Mesenchymal stem cell (in vitro differentiated cells and primary cell): ENCODE data around the gene PIGV.

Experiments
- DNase-seq: peaks from one replicate; pipeline ENCODE4 v3.0.0-alpha.2; 2013
- H2AFZ ChIP-seq: one replicate; pipeline ENCODE4 v1.6.1; 2013; ENCODE audit warnings: low read depth, mild to moderate bottlenecking, control low read depth, inconsistent platforms, low read length, moderate library complexity
- H2AK5ac ChIP-seq: 2 replicates; pipeline ENCODE4 v1.6.1; 2013; ENCODE audit warnings: low read length, moderate library complexity, mild to moderate bottlenecking, inconsistent platforms; ENCODE audit not compliant: severe bottlenecking
- H2BK120ac ChIP-seq: one replicate; pipeline ENCODE4 v1.6.1; 2013; ENCODE audit warnings: low read depth, mild to moderate bottlenecking, inconsistent platforms, low read length, moderate library complexity
- H2BK12ac ChIP-seq, 2 experiments: one replicate each; pipeline ENCODE4 v1.6.1; 2013; ENCODE audit warnings: inconsistent platforms in 2 of 2, low read length in 2 of 2, mild to moderate bottlenecking in 2 of 2, moderate library complexity in 2 of 2, control low read depth in 1 of 2
- H2BK15ac ChIP-seq: one replicate; pipeline ENCODE4 v1.6.1; 2013; ENCODE audit warnings: mild to moderate bottlenecking, low read depth, inconsistent platforms; ENCODE audit not compliant: poor library complexity, severe bottlenecking
- H2BK5ac ChIP-seq: 2 replicates; pipeline ENCODE4 v1.6.1; 2013; ENCODE audit warnings: low read depth, mild to moderate bottlenecking, low read length, control low read depth, inconsistent platforms; ENCODE audit not compliant: poor library complexity, severe bottlenecking
- H3K14ac ChIP-seq, 2 experiments: one replicate each; pipeline ENCODE4 v1.6.1; 2013; ENCODE audit warnings: inconsistent platforms in 2 of 2, low read length in 2 of 2, control low read depth in 1 of 2, mild to moderate bottlenecking in 1 of 2, moderate library complexity in 1 of 2
- H3K18ac ChIP-seq, 2 experiments: one replicate each; pipeline ENCODE4 v1.6.1; 2013; ENCODE audit warnings: inconsistent platforms in 2 of 2, low read length in 2 of 2, control low read depth in 1 of 2, low read depth in 1 of 2, mild to moderate bottlenecking in 1 of 2
- H3K23ac ChIP-seq, 2 experiments: one replicate each; pipeline ENCODE4 v1.6.1; 2013; ENCODE audit warnings: inconsistent platforms in 2 of 2, low read length in 2 of 2, mild to moderate bottlenecking in 2 of 2, moderate library complexity in 2 of 2, control low read depth in 1 of 2
- H3K27ac ChIP-seq: 2 replicates; pipeline ENCODE4 v1.5.1; 2013; ENCODE audit warnings: mild to moderate bottlenecking, moderate library complexity, low read length, control low read depth, inconsistent platforms; ENCODE audit not compliant: poor library complexity, severe bottlenecking
- H3K27me3 ChIP-seq, 2 experiments: 2 replicates each; pipeline versions ENCODE4 v1.6.1 to v1.7.0; 2013; ENCODE audit warnings: low read length in 2 of 2, mild to moderate bottlenecking in 2 of 2, moderate library complexity in 2 of 2, control low read depth in 1 of 2, inconsistent platforms in 1 of 2; ENCODE audit not compliant: control insufficient read depth in 1 of 2, insufficient read depth in 1 of 2
- H3K36me3 ChIP-seq, 2 experiments: 2 replicates each; pipeline versions ENCODE4 v1.6.1 to v1.7.0; 2013; ENCODE audit warnings: low read length in 2 of 2, control low read depth in 1 of 2, inconsistent platforms in 1 of 2, low read depth in 1 of 2, mild to moderate bottlenecking in 1 of 2; ENCODE audit not compliant: insufficient read depth in 2 of 2, control insufficient read depth in 1 of 2
- H3K4ac ChIP-seq, 2 experiments: one replicate each; pipeline ENCODE4 v1.6.1; 2013; ENCODE audit warnings: inconsistent platforms in 2 of 2, low read length in 2 of 2, mild to moderate bottlenecking in 2 of 2, moderate library complexity in 2 of 2, control low read depth in 1 of 2, low read depth in 1 of 2
- H3K4me1 ChIP-seq: 2 replicates; pipeline ENCODE4 v1.6.1; 2013; ENCODE audit warnings: low read depth, low read length, control low read depth; ENCODE audit not compliant: control insufficient read depth, insufficient read depth
- H3K4me2 ChIP-seq: 2 replicates; pipeline ENCODE4 v1.6.1; 2013; ENCODE audit warnings: low read length, mild to moderate bottlenecking, inconsistent platforms; ENCODE audit not compliant: poor library complexity, severe bottlenecking
- H3K4me3 ChIP-seq, 2 experiments: 2 replicates each; pipeline versions ENCODE4 v1.5.1 to v1.7.0; 2013; ENCODE audit warnings: low read length in 2 of 2, mild to moderate bottlenecking in 2 of 2, control low read depth in 1 of 2, low read depth in 1 of 2; ENCODE audit not compliant: insufficient read depth in 1 of 2
- H3K79me1 ChIP-seq: replicated peaks from 2 replicates; pipeline ENCODE4 v1.6.1; 2013; ENCODE audit warnings: mild to moderate bottlenecking, control low read depth, low read length, inconsistent platforms; ENCODE audit not compliant: poor library complexity, severe bottlenecking
- H3K9ac ChIP-seq: 2 replicates; pipeline ENCODE4 v1.7.0; 2013; ENCODE audit warnings: mild to moderate bottlenecking, low read length, moderate library complexity
- H3K9me3 ChIP-seq: 2 replicates; pipeline ENCODE4 v1.7.0; 2013; ENCODE audit warnings: mild to moderate bottlenecking, low read length; ENCODE audit not compliant: control insufficient read depth
- H4K8ac ChIP-seq: one replicate; pipeline ENCODE4 v1.6.1; 2013; ENCODE audit warnings: inconsistent platforms, mild to moderate bottlenecking, low read length, moderate library complexity
- H4K91ac ChIP-seq: one replicate; pipeline ENCODE4 v1.6.1; 2013; ENCODE audit warnings: mild to moderate bottlenecking, low read length, inconsistent platforms
- WGBS: methylation state at CpG from one replicate; pipeline ENCODE4 v1.1.7; 2013; ENCODE audit warnings: mixed read lengths; 5-methylcytosine and 5-hydroxymethylcytosine counted together

PIGV gene

DNA sequence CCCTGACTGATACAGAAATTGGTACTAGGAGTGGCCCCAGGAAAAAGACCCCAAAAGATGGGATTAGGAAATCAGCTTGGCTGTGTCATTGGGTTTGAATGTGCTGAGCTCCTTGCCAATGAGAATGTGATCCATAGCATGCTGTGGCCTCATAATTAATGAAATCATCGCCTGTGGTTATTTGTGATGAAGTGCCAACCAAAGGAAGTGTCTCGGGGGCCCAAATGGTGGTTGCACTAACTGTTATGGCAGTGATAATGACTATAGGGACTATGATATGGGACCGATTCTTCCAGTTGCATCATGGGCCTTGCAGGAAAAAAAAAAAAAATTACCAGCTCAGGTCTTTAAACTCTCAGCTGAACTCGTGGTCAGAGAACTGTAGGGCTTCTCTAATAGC, 23.3 kb downstream of the PIGV start:
- no peak overlapping the region for H2BK120ac ChIP-seq
- H2AFZ ChIP-seq, result no peak overlapping the region
- H3K4ac ChIP-seq, result no peak overlapping the region
- no peak overlapping the region for H2AK5ac ChIP-seq
- no peaks in the 10 kb centered on the region for H3K4me1 ChIP-seq
- no peak overlapping the region for H2BK5ac ChIP-seq
- H4K91ac ChIP-seq, result no peak overlapping the region
- H3K23ac ChIP-seq, result no peak overlapping the region
- no peaks in the 10 kb centered on the region for H3K27me3 ChIP-seq
- H3K9me3 ChIP-seq, result no peaks in the 10 kb centered on the region
- H4K8ac ChIP-seq, result no peak overlapping the region
- H3K4me2 ChIP-seq, result no peak overlapping the region
- no peak overlapping the region for H3K18ac ChIP-seq
- H3K27ac ChIP-seq, result no peak overlapping the region
- H3K36me3 ChIP-seq, result no peaks in the 10 kb centered on the region
- no peak overlapping the region for H2BK12ac ChIP-seq
- H3K9ac ChIP-seq, result no peak overlapping the region
- no peak overlapping the region for H2BK15ac ChIP-seq
- no peaks in the 10 kb centered on the region for H3K79me1 ChIP-seq
- no peak overlapping the region for H3K4me3 ChIP-seq
- H3K14ac ChIP-seq, result no peak overlapping the region
- WGBS, result 89% methylated on average over 4 of the region's 4 CpGs
- DNase-seq, result no peak

- H3K79me1 ChIP-seq, result no peaks in the 10 kb centered on the region
- H2BK15ac ChIP-seq, result no peak overlapping the region
- H2BK12ac ChIP-seq, result no peak overlapping the region
- H2BK120ac ChIP-seq, result no peak overlapping the region
- no peak for DNase-seq
- no peak overlapping the region for H2BK5ac ChIP-seq
- no peak overlapping the region for H3K23ac ChIP-seq
- H3K27ac ChIP-seq, result no peak overlapping the region
- H3K18ac ChIP-seq, result no peak overlapping the region
- H3K4me2 ChIP-seq, result no peak overlapping the region
- no peak overlapping the region for H2AK5ac ChIP-seq
- H3K4ac ChIP-seq, result no peak overlapping the region
- no peak overlapping the region for H3K4me3 ChIP-seq
- no peak overlapping the region for H4K8ac ChIP-seq
- H3K9me3 ChIP-seq, result no peaks in the 10 kb centered on the region
- H4K91ac ChIP-seq, result no peak overlapping the region
- H3K9ac ChIP-seq, result no peak overlapping the region
- H3K14ac ChIP-seq, result no peak overlapping the region
- no peaks in the 10 kb centered on the region for H3K27me3 ChIP-seq
- H2AFZ ChIP-seq, result no peak overlapping the region
- H3K36me3 ChIP-seq, result no peaks in the 10 kb centered on the region
- no peaks in the 10 kb centered on the region for H3K4me1 ChIP-seq
These were observed 24.0 kb downstream of the PIGV start for GRCh38 chr1:26811708-26812107.

DNA sequence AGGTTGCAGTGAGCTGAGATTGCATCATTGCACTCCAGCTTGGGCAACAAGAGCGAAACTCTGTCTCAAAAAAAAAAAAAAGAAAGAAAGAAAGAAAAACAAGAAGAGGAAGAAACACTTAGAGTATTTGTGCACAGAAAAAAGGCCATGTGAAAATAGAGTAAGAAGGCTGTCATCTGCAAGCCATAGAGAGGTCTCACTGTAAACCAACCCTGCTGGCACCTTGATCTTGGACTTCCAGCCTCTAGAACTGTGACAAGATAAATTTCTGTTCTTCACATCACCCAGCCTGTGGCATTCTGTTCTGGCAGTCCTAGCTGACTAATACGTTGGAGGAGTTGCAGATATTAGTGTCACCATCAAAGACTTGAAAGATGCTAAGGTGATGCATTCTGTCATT, 26.6 kb downstream of the PIGV start:
- H2AFZ ChIP-seq, result no peak overlapping the region
- H2BK120ac ChIP-seq, result no peak overlapping the region
- no peak overlapping the region for H3K18ac ChIP-seq
- no peak overlapping the region for H4K8ac ChIP-seq
- H3K27ac ChIP-seq, result no peak overlapping the region
- H2BK15ac ChIP-seq, result no peak overlapping the region
- 100% methylated on average over 1 of the region's 2 CpGs for WGBS
- no peaks in the 10 kb centered on the region for H3K79me1 ChIP-seq
- no peak overlapping the region for H2BK5ac ChIP-seq
- H3K27me3 ChIP-seq, result no peaks in the 10 kb centered on the region
- H2AK5ac ChIP-seq, result no peak overlapping the region
- no peak overlapping the region for H3K4me3 ChIP-seq
- no peak overlapping the region for H3K4me2 ChIP-seq
- H3K23ac ChIP-seq, result no peak overlapping the region
- no peak for DNase-seq
- no peak overlapping the region for H2BK12ac ChIP-seq
- no peak overlapping the region for H3K4ac ChIP-seq
- H3K9me3 ChIP-seq, result no peaks in the 10 kb centered on the region
- H4K91ac ChIP-seq, result no peak overlapping the region
- no peaks in the 10 kb centered on the region for H3K36me3 ChIP-seq
- H3K9ac ChIP-seq, result no peak overlapping the region
- no peaks in the 10 kb centered on the region for H3K4me1 ChIP-seq
- H3K14ac ChIP-seq, result no peak overlapping the region

DNA sequence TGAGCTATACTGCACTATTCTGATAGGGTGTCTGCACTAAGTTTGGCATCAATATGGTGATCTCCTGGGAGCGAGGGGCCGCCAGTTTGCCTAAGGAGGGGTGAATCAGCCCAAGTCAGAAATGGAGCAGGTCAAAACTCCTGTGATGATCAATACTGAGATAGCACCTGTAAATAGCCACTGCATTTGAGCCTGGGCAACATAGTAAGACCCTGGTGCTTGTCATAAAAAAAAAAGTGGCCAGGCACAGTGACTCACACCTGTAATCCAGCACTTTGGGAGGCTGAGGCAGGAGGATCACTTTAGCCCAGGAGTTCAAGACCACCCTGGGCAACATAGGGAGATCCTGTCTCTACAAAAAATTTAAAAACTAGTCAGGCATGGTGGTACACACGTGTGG, 27.1 kb downstream of the PIGV start:
- H3K14ac ChIP-seq, result no peak overlapping the region
- DNase-seq, result no peak
- H3K4ac ChIP-seq, result no peak overlapping the region
- H4K91ac ChIP-seq, result no peak overlapping the region
- H3K4me1 ChIP-seq, result no peaks in the 10 kb centered on the region
- H3K36me3 ChIP-seq, result no peaks in the 10 kb centered on the region
- no peak overlapping the region for H3K27ac ChIP-seq
- 94% methylated on average over 3 of the region's 3 CpGs for WGBS
- no peaks in the 10 kb centered on the region for H3K27me3 ChIP-seq
- H3K9me3 ChIP-seq, result no peaks in the 10 kb centered on the region
- no peaks in the 10 kb centered on the region for H3K79me1 ChIP-seq
- no peak overlapping the region for H2BK120ac ChIP-seq
- H2BK5ac ChIP-seq, result no peak overlapping the region
- no peak overlapping the region for H4K8ac ChIP-seq
- no peak overlapping the region for H3K9ac ChIP-seq
- H3K18ac ChIP-seq, result no peak overlapping the region
- H3K4me3 ChIP-seq, result no peak overlapping the region
- no peak overlapping the region for H2BK15ac ChIP-seq
- no peak overlapping the region for H3K4me2 ChIP-seq
- no peak overlapping the region for H3K23ac ChIP-seq
- H2AK5ac ChIP-seq, result no peak overlapping the region
- H2AFZ ChIP-seq, result no peak overlapping the region
- no peak overlapping the region for H2BK12ac ChIP-seq
